C4-2B (cell line): ENCODE results near the gene SFTPB.

ENCODE experiments used
- ZFX ChIP-seq: fragments of 450-650 bp; IDR thresholded peaks from 2 replicates; pipeline ENCODE4 v1.6.1; 2017
- TF ChIP-seq, protein P1 (sequence below): fragments of 450-650 bp; conservative IDR thresholded peaks from 2 replicates; pipeline ENCODE4 v1.5.1; 2017; ENCODE audit warnings: mild to moderate bottlenecking

DNA sequence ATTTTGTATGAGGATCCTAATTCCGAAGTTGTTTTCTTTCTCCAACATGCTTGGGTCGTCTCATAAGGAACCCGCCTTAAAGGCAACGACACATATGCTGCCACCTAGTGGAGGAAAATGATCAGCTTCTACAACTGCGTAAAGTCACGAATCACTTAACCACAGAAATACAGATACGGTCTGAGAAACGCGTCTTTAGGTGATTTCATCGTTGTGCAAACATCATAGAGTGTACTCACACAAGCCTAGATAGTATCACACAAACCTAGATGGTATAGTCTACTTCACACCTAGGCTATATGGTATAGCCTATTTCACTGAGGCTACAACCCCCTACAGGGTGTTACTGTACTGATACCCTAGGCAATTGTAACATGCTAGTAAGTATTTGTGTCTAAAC is 39.3 kb upstream of the SFTPB start:
- TF ChIP-seq, protein P1, sequence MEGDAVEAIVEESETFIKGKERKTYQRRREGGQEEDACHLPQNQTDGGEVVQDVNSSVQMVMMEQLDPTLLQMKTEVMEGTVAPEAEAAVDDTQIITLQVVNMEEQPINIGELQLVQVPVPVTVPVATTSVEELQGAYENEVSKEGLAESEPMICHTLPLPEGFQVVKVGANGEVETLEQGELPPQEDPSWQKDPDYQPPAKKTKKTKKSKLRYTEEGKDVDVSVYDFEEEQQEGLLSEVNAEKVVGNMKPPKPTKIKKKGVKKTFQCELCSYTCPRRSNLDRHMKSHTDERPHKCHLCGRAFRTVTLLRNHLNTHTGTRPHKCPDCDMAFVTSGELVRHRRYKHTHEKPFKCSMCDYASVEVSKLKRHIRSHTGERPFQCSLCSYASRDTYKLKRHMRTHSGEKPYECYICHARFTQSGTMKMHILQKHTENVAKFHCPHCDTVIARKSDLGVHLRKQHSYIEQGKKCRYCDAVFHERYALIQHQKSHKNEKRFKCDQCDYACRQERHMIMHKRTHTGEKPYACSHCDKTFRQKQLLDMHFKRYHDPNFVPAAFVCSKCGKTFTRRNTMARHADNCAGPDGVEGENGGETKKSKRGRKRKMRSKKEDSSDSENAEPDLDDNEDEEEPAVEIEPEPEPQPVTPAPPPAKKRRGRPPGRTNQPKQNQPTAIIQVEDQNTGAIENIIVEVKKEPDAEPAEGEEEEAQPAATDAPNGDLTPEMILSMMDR = peak; percentile 90
- no peak for TF ChIP-seq ZFX
